HCT116 (cell line): ENCODE measurements around the gene AMY1B.
"Not testable (repeated sequence)": the region's sequence is repeated elsewhere in the genome, so short reads cannot be mapped to it uniquely, and the experiment has no call there.

Experiments
- ATF3 ChIP-seq: IDR thresholded peaks from 2 replicates; pipeline ENCODE4 v1.6.1; 2012
- CBX3 ChIP-seq: IDR thresholded peaks from 2 replicates; pipeline ENCODE4 v1.6.1; 2012; ENCODE audit warnings: low read depth
- CTCF ChIP-seq, 3 experiments: fragments of 200-600 bp in 1 of 3; sonication (generic) in 1 of 3; IDR thresholded peaks in 2 of 3; conservative IDR thresholded peaks in 1 of 3; 2 replicates each; pipeline ENCODE4 v1.5.1; 2012 to 2017; ENCODE audit warnings: low read depth in 2 of 3, low read length in 2 of 3, antibody characterized with exemption in 1 of 3, borderline replicate concordance in 1 of 3, control low read depth in 1 of 3, mild to moderate bottlenecking in 1 of 3, mixed read lengths in 1 of 3, mixed run types in 1 of 3, moderate library complexity in 1 of 3; ENCODE audit not compliant: insufficient read depth in 1 of 3
- EZH2 ChIP-seq: fragments of 200-600 bp; sonication (generic); IDR thresholded peaks from 2 replicates; pipeline ENCODE4 v1.6.1; 2017; ENCODE audit warnings: antibody characterized with exemption, mixed run types
- MAX ChIP-seq: IDR thresholded peaks from 2 replicates; pipeline ENCODE4 v1.6.1; 2012
- POLR2A ChIP-seq: IDR thresholded peaks from 2 replicates; pipeline ENCODE4 v1.7.0; 2011; ENCODE audit warnings: borderline replicate concordance; ENCODE audit not compliant: insufficient read depth, insufficient read length; ENCODE audit errors: extremely low read depth
- POLR2AphosphoS5 ChIP-seq: IDR thresholded peaks from 2 replicates; pipeline ENCODE4 v1.6.1; 2011; ENCODE audit warnings: mild to moderate bottlenecking, low read depth, low read length, moderate library complexity
- RAD21 ChIP-seq: IDR thresholded peaks from 2 replicates; pipeline ENCODE4 v1.6.1; 2012; ENCODE audit warnings: low read depth, mild to moderate bottlenecking
- REST ChIP-seq: IDR thresholded peaks from 2 replicates; pipeline ENCODE4 v1.6.1; 2012; ENCODE audit warnings: low read depth
- SIN3A ChIP-seq: IDR thresholded peaks from 2 replicates; pipeline ENCODE4 v1.6.1; 2012; ENCODE audit warnings: low read depth
- ZBTB33 ChIP-seq: IDR thresholded peaks from 2 replicates; pipeline ENCODE4 v1.6.1; 2011; ENCODE audit warnings: mild to moderate bottlenecking, low read length, moderate library complexity; ENCODE audit not compliant: insufficient replicate concordance; ENCODE audit errors: extremely low read depth
- ZFX ChIP-seq: fragments of 450-650 bp; IDR thresholded peaks from 2 replicates; pipeline ENCODE4 v1.6.1; 2017

GRCh38 chr1:103700669-103701068 is 4.7 kb upstream of the AMY1B start:
- not testable (repeated sequence) for TF ChIP-seq POLR2A; CTCF (IDR thresholded peaks at IDR 0.05 in 2 of 3, conservative IDR thresholded peaks at IDR 0.05 in 1 of 3; ENCODE audit: borderline replicate concordance in 1 of 3, insufficient read depth in 1 of 3, low read depth in 2 of 3, low read length in 2 of 3); SIN3A; EZH2; REST; POLR2AphosphoS5; ZFX; RAD21; ATF3; ZBTB33; MAX; CBX3
